ENCODE measurements around the gene SRP19. TPM values are rescaled to one million over a fixed set of nuclear protein-coding genes. Genes with fewer than 3 reads are reported as not detected.
"Not testable (repeated sequence)": the region's sequence is repeated elsewhere in the genome, so short reads cannot be mapped to it uniquely, and the experiment has no call there.

The SRP19 gene
- total RNA-seq, 1 donor from 2014 or later: 61.5 TPM

DNA sequence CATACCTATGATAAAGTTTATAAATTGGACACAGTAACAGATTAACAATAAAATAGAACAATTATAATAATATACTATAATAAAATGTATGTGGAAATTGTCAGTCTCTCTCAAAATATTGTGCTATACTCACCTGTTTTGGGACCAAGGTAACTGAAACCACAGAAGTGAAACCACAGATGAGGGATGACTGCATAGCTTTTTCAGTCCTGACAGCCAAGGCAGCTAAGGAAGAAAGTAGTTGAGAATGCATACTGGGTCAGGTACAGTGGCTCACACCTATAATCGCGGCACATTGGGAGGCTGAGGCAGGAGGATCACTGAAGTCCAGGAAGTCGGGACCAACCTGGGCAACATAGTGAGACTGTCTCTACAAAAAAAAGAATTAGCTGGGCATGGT, 8.9 kb downstream of the SRP19 start:
- DNase-seq (ENCODE audit: low read depth, low spot score): no peak

DNA sequence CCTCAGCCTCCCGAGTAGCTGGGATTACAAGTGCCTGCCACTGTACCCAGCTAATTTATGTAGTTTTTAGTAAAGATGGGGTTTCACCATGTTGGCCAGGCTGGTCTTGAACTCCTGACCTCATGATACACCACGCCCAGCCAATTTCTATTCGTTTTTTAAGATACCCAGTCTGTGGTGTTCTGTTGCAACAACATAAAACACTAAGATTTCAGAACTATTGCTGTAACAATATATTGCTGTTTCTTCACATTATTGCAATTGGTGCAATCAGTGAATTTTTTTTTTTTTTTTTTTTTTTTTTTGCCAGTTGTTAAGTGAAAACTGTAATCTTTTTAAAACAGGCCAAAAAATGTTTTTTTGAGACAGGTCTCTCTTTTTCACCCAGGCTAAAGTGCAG, 9.9 kb downstream of the SRP19 start:
- DNase-seq (ENCODE audit: low read depth, low spot score): no peak

DNA sequence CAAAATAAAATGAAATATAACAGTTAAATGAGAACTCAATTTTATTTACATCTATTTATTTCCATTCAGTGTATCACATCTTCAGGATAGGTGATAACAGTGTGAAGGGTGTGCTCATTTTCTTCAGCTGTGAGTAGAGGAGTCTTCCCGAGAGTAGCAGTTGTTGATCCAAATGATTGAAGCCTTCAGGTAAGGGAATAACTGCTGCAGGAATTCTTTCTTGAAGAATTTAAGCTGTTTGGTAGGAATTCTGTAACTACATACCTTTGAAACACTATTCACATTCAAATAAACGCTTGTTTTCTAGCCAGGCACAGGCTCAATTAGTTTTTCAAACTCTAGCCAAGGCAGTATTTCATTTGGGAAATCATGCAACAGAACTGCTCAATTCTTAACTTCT, 15.3 kb downstream of the SRP19 start:
- no peak for DNase-seq (ENCODE audit: low read depth, low spot score)

DNA sequence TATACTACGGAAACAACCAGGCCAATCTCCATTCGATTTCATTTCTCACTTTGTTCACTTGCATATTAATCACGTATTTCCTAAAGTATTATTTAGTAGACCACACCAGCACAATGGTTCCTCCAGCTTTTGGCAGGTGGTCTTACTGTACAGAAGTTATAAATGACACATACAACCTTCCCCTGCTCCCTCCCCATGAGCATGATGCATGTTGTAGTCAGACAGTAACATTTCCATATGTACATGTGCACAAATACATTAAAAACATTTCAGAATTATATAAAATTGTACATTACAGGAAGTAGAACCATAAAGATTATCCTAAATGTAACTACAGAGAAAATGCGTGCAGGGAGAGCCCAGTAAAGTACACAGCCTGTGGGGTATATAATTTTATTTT, 17.0 kb downstream of the SRP19 start:
- no peak for DNase-seq (ENCODE audit: low read depth, low spot score)

DNA sequence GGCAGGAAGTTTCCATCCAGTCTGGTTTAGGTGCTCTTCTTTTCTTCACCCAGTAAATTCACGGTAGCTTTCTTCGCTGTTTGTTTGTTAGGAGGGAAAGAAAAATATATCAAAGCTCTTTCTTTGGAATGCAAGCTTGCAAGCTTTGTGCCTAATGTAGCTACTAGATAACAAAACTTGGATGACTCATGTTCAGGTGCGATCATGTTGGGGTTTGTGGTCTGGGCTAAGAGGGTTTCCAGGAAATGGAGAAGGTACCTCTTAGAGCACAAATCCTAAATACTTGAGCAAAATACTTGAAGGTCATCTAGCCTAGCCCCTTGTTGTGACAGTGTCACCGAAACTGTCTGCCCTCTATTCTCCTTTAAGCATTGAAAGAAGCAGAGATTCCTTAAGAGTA, 17.7 kb downstream of the SRP19 start:
- no peak for DNase-seq (ENCODE audit: low read depth, low spot score)

DNA sequence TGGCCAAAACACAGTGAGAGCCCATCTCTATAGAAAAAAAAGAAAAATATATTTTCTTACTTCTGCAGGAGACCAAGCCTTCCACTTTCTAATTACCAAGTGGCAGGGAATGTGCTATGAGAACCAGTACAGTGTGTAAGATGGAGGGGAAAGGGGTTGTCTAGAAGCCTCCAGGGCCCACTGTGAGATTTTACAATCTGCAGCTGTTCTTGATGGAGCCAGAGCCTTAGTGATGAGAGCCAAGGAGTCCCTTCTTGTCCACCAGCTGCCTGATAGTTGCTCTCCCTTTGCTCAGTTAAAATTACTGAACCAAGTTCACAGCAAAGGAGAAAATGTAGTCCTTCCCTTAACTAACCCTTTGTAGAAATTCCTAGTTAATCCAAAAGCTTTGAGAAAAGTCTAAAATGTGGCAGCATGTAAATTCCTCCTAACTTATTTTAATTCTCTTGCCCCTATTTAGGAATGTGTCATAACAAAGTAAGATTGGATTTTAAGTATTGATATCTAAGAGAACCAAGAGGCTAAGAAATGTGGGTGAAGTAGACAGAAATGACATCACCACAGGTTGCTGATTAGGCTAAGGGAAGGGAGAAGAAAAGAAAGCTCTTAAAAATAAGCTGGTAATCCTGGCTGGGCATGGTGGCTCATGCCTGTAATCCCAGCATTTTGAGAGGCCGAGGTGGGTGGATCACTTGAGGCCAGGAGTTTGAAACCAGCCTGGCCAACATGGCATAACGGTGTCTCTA, 19.3 kb downstream of the SRP19 start:
- no peak for DNase-seq (ENCODE audit: low read depth, low spot score)

DNA sequence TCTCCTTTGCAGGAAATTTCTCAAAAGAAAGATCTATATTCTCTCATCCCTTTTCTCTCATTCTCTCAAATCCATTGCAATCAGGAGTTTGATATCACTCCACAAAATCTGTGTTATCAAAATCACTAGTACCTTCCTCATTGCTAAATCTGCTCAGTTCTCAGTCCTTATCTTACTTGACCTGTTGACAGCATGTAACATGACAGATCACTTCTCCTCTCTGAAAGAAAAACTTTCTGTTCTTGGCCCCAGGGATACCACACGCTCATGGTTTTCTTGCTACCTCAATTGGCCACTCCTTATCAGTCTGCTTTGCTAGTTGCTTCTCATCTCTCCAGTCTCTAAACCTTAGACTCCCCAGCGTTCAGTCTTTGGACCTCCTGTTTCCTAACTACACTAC, 22.1 kb downstream of the SRP19 start:
- no peak for DNase-seq (ENCODE audit: low read depth, low spot score)

DNA sequence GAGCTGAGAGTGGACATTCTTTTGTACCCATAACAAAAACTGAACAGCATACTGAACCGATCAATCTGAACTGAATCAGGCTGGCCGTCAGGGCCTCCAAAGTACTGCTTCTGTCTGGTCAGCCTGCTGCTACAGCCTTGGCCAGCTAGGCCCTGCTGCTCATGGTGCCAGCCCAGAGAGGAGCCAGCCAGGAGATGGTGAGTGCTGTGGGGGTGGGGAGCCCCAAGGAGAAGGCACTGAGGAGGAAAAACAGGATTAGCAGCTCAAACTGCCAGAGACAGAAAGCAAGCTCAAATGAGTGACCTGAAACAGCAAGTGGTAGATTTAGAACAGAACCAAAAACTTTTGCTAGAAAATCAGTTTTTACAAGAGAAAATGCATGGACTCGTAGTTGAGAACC, 23.9 kb downstream of the SRP19 start:
- DNase-seq (ENCODE audit: low read depth, low spot score): no peak

DNA sequence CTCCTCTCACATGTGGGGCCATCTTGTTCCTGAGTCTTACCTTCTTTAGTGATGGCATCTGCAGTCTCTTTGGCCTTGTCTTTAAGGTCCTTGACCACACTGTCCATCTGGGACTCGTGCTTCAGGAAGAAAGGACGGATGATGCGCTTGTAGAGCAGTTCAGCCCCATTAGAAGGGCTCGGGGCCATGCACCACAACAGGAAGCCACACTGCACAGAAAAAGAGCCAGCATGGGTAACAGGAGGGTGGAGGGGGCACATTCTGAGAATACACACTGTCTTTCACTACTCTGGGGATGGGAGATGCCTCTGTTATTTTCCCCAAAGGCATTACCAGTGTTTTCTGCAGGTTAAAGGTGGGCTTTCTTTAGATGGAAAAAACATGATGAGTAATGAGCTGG, 25.9 kb downstream of the SRP19 start:
- no peak for DNase-seq (ENCODE audit: low read depth, low spot score)

DNA sequence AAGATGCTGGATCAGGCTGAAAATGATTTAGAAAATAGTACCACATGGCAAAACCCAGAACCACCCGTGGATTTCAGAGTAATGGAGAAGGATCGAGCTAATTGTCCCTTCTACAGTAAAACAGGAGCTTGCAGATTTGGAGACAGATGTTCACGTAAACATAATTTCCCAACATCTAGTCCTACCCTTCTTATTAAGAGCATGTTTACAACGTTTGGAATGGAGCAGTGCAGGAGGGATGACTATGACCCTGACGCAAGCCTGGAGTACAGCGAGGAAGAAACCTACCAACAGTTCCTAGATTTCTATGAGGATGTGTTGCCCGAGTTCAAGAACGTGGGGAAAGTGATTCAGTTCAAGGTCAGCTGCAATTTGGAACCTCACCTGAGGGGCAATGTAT, 31.0 kb downstream of the SRP19 start:
- DNase-seq (ENCODE audit: low read depth, low spot score): not testable (repeated sequence)

DNA sequence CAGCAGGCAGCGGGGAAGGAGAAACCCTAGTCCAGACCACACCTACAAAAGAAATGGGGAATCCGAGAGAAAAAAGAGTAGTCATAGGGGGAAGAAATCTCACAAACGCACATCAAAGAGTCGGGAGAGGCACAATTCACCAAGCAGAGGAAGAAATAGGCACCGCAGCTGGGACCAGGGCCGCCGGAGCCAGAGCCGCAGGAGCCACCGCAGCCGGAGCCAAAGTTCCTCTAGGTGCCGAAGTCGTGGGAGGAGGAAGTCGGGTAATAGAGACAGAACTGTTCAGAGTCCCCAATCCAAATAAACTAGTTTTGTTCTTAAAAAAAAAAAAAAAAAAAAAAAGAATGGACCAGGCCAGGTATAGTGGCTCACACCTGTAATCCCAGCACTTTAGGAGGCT, 31.7 kb downstream of the SRP19 start:
- DNase-seq (ENCODE audit: low read depth, low spot score): no peak

DNA sequence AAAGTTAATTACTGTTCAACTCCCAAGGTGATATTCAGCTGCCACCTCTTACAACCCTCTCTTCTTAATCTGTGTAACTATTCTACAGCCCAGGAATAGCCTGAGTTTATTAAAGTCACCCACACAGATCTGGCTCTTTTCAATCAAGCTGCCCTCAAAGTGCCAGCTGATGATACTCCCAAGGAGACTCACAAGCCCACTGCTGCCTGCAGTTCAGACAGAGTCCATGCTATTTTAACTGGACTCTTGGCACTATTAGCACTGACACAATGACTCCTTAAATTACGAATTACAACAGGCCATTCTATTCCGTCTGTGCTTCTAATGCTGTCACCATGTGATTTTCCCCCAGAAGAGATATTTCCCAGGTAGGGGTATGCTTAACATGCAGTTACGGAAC, 34.6 kb downstream of the SRP19 start:
- DNase-seq (ENCODE audit: low read depth, low spot score): no peak

DNA sequence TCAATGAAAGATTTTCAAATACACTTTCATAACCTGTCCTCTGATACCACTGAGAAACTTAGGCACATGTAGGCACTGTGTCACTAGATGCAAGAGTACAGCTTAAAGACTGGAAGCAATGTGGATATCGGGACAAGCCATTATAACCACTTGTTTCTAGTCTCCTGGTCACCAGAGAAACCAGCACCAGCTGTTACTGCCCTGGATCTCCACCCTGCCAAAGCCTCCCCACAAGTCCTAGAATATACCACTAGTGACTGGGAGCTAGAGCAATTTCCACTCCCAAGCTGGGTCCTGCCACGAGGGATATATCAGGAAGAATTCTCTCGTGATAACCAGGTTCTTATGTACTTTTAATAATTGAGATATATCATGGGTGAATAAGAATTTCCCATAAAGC, 41.5 kb downstream of the SRP19 start:
- DNase-seq (ENCODE audit: low read depth, low spot score): no peak

DNA sequence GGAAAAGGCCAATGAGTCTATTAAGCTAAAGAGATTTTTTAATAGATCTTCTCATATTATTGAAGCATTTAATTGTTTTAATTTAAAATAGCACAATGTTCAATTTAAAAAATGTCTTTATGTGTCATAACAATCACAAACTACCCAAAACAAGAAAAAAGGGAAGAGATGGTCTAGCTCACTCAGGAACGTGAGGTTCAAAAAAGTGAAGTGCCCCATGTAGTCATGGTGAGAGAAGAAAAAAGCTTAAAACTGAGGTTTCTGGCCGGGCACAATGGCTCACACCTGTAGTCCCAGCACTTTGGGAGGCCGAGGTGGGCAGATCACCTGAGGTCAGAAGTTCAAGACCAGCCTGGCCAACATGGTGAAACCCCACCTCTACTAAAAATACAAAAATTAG, 43.9 kb downstream of the SRP19 start:
- not testable (repeated sequence) for DNase-seq (ENCODE audit: low read depth, low spot score)

DNA sequence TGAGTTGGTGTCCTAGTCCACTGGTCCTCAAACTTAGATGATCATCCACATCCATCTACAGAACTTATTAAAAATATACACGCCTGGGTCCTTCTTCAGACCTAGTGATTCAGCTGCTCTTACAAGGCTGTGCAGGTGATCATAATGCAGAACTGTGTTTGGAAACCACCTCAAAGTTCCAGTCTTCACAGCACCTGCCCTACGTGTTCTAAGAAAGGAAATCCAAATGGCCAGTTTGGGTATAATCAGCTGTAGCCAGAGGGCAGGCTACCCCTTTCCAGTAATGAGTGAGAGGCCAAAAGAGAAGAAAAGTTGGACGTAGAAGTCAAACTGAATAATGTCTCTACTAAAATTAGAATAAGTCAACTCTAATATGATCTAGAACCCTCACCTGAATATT, 45.5 kb downstream of the SRP19 start:
- DNase-seq (ENCODE audit: low read depth, low spot score): no peak

DNA sequence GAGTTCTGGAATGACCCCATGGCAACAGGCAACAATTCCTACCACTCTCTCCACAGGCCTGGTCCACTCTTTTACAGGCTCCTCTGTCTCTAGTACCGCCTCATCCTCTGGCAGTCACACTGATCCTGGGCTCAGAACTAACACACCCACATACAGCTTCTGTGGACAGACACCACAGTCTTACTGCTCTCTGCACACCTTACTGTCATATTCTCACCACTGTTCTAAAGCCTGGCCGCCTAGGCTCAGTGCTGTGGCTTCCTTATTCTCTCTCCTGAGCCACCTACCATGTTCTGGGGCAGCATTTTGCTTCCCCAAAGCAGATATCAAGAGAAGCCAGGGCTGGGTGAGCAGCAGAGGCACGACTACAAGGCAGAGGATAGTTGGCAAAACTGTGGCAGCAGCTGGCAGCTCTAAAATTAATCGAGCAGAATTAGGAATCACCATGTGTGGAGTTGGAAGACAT, 46.1 kb downstream of the SRP19 start:
- DNase-seq (ENCODE audit: low read depth, low spot score): no peak

DNA sequence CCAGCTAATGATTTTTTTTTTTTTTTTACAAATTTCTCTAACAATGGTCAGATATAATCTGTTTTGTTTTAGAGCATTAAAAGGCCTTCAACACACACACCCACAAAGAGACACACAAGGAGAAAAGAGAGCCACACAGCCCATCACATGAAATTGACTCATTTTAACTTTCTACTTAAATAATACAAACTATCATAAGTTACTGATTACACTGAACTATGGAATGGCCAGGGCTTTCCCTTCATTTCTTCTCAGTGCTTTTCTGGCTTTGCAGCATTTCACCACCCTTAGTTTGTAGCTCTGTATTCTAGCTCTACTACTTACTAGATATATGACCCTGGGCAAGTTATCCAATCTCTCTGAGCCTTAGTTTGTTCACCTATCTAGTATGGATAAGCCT, 47.8 kb downstream of the SRP19 start:
- DNase-seq (ENCODE audit: low read depth, low spot score): no peak

DNA sequence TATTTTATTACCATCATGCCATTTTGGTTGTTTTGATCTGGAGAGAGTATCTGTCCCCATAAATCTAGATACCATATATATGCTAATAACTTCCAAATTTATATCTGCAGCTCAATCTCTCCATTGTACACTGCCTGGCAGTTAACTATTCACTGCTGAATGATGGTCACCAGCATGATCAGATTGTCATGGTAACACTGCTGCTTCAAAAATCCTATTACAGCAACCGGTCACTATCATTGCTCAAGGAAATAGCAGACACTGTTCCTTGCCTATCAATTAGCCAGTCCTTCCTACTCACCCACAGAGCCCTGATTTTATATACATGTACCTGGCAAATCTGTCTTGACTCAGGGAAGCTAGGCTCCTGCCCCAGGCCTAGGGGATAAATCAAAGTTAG, 49.4 kb downstream of the SRP19 start:
- no peak for DNase-seq (ENCODE audit: low read depth, low spot score)

DNA sequence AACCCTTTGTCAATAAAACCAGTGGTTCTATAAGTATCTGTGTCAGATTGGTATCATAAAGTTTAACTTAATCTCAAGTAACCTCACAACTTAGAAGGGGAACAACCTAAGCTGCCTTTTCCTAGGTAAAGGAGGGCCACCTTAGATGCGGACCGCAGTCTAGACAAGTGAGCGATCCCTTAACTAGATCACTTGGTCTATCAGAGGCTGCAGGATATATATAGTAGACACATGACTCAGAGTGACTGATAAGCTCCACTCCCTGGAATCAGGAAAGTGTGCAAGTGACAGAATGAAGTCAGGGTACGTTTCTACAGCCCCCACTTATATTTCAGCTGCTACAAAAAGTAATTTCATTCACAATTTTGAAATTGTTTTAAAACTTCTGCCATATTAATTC, 53.5 kb downstream of the SRP19 start:
- no peak for DNase-seq (ENCODE audit: low read depth, low spot score)

DNA sequence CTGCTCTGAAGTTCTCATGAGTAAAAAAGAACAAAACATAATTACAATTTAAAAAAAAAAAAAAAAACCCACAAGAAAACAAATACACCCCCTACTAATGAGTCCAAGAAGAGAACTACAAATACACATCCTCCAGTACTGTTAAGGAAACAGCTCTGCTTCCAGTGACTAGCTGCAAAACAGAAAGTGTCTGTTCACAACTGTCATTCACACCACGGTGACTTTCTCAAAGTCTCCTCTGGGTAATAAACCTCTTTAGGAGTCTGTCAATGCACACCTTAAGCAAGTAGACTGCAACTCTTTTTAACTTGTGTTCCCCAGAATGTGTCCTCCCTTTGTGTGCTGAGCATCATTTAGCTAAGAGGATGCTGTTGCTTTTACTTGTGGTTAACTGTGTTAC, 54.7 kb downstream of the SRP19 start:
- DNase-seq (ENCODE audit: low read depth, low spot score): no peak

DNA sequence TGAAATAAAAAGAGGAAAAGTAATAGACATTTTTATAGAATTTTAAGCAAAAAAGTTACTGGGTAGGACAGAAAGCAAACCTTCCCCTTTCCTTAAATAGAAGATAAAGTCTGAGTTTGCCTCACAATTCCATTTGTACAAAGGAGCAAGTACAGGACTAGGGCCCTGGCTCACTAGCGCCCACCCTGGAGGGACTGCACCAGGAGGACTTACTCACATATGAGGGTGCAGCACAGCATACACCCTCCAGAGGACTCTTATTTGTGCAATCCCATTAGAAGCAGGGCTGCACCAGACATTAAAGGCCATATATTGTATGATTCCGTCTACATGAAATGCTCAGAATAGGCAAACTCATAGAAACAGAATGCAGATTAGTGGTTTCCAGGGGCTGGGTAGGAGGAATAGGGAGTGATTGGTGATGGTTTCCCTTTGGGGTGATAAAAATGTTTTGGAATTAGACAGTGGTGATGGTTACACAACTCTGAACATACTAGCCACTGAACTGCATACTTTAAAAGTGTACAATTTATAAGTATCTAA, 56.4 kb downstream of the SRP19 start:
- DNase-seq (ENCODE audit: low read depth, low spot score): no peak

DNA sequence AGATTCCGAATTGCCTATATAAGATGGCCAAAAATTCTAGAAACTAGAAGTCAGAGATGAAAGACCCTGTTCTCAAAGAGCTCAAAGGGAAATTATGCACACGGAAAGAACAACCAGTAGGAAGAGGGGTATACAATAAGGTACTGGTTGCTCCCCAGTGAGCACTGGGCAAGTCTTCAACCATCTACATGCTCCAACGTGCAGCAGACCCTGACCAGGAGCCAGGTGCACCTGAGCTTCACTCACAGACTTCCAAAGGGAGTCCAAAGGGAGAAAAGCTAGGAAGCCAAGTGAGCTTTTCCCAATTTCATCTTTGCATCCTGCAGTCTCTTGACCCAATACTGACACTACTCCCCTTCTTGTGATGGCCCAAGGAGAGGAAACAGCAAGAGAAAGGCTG, 57.0 kb downstream of the SRP19 start:
- no peak for DNase-seq (ENCODE audit: low read depth, low spot score)

DNA sequence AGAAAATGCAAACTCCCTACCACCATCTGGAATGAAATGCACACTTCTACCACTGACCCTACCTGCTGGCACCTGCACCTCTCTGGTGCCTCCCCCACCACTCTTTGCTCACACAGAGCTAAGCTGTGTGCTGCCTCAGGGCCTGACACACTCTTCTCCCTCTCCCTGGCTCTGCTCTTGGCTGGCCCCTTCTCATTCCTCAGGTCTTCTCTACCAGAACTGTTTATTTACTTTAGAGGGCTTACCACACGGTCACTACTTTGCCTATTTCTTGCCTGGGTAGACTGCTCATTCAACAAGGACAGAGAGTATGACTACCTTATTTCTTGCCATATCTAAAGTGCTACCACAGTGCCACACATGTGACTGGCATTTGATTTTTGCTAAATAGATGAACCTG, 57.6 kb downstream of the SRP19 start:
- no peak for DNase-seq (ENCODE audit: low read depth, low spot score)
